Stimulated activated CD8-positive, alpha-beta memory T cell treated with anti-CD3 and anti-CD28 coated beads, Interleukin-7, amount 100 ng/mL, for 24 hours (primary cell): ENCODE data around the gene NALCN.

Experiments
- DNase-seq: peaks from one replicate; pipeline ENCODE4 v3.0.0-alpha.2; 2020; ENCODE audit warnings: low read depth

The NALCN gene

GRCh38 chr13:101123028-101123427, 293.3 kb downstream of the NALCN start:
- no peak for DNase-seq

- DNase-seq = no peak
Measured at GRCh38 chr13:101121608-101122007, 294.7 kb downstream of the NALCN start.

DNA sequence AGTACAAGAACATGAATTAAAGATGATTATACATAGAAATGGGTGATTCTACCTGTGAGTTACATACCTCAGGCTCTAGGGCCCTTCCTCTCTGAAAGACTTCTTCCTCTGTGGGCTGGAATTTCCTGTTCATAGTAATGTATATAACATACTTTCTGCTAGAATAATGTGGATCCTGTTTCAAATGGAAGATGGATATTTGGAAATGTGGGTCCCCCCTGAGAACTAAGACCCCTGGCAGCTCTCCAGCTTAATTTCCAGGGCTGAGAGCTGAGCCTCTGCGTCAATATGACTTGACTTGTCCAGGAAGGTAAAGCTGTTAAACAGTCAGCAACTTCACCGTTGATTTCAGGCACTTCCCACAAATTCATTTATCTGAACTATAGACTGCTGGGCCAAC, 296.3 kb downstream of the NALCN start:
- no peak for DNase-seq

- DNase-seq = no peak
Measured at GRCh38 chr13:101116826-101117225, 299.5 kb downstream of the NALCN start.

- no peak for DNase-seq
Measured at GRCh38 chr13:101116341-101116740, 300.0 kb downstream of the NALCN start.

DNA sequence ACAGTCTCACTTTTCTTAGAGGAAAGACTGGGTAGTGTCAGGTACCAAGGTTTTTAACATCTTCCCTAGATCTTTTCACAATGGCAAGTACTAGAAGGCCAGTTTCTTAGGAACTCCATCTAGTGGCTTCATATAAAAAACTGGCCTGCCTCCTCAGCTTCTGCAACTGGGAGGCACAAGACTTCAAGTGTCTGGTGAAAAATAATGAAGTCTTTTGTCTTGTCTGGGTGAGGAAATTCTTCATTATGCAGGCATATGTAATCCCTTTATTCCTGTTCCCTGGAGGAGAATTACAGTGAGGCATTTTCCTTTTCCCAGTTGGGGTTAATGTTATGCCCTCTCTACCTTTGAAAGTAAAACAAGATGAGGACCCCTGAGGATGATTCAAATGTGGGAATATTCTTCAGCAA, 300.5 kb downstream of the NALCN start:
- no peak for DNase-seq

DNA sequence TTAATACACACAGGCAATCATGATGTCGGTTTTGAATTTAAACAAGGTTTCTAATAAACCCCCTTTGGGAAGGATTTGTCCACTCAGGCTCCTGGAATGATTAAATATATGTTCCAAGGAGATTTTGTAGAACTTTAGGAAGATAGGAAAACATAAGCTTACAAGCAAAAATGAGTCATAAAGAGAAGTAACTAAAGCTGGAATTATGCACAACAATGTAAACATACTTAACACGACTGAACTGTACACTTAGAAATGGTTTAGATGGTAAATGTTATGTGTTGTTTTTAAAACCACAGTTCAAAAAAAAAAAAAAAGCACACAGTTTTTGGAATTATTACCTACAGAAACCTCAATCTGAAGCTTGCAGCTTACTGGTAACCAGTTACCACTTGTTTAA, 304.4 kb downstream of the NALCN start:
- DNase-seq = no peak

DNA sequence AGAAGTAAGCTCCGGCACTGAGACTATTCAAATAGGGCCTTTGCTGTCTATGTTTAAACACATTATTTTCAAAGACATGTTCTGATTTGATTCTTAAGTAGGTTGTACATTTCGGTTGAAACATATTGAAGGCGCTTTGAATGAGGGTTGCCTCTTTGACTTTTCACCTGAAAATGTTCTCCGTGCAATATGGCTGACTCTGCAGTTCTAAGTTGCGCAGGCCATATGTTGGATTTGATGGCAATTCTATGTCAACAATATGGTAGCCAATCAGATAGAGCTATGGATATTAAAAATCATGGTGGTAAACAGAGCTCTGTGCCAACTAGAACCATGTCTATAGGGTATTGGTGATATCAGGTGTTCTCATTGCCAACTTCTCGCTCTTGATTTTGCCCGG, 307.3 kb downstream of the NALCN start:
- no peak for DNase-seq

DNA sequence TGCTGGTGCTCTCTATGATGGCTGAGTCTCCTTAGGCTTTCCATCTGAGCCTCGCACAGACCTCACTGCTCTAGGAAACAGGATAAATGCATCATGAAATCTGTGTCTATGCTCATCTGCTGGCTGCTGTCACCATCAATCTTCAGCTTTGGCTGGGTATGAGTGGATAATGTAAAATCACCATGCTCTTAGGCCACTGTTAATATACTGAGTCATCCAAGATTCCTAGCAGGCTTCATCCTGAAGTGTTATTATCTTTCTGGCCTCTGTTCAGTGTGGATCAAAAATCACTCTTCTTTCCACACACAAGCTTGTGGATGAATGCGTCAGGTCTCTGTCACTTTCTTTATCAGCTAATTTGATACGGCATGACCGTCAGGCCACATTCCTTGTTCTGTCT, 317.4 kb downstream of the NALCN start:
- no peak for DNase-seq

DNA sequence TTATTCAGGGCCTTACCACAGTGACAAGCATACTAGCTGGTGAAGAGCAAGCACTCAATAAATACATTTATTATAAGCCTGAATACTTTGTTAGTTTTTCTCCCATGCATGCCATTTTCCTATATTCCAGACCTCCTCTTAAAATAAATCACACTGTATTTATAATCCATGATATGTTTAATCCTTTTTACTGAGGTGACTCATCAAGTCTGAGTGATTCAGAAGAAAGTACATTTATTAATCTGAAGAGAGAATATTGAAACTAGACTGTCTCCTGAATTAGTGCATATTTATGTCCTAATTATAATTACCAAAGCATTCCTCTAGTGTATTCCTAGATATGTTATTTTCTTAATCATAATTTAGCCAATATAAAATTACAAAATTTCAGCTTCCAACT, 323.3 kb downstream of the NALCN start:
- DNase-seq = no peak

- no peak for DNase-seq
Measured at GRCh38 chr13:101090287-101090686, 326.0 kb downstream of the NALCN start.

GRCh38 chr13:101085551-101085950, 330.8 kb downstream of the NALCN start:
- no peak for DNase-seq

GRCh38 chr13:101082441-101082840, 333.9 kb downstream of the NALCN start:
- no peak for DNase-seq

DNA sequence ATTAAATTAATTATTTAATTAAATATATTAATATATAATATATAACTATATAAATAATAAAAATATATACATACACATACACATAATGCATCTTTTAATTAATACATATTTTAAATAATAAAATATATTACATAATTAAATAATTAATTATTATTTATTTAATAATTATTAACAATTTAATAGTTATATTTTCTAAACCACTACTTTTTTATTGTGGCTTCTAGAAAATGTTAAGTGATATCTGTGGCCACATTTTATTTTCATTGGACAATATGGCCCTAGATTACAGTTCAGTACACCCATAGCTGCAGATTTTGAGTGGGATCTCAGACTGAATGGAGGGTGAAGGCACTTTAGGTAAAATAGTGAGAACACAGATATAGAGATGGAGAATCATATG, 335.7 kb downstream of the NALCN start:
- no peak for DNase-seq

DNA sequence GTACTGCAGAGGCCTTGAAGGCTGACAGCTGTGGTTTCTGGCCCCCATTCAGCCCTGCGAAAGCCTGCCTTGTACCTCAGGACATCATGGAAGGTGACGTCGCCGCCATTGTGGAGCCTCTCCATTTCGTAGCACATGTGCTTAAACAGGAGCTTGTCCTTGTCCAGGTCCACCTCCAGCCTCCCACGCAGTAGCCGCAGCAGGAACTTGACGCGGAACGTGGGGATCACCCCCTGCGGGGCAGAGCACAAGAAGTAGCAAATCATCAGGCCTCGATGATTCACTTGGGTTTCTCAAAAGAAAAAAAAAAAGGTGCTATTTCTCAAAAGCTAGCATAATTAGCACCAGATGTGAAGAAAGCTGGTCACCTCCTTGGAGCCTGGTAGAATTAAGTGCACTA, 351.0 kb downstream of the NALCN start:
- DNase-seq = no peak

- DNase-seq = no peak
Measured at GRCh38 chr13:101059793-101060192, 356.5 kb downstream of the NALCN start.

DNA sequence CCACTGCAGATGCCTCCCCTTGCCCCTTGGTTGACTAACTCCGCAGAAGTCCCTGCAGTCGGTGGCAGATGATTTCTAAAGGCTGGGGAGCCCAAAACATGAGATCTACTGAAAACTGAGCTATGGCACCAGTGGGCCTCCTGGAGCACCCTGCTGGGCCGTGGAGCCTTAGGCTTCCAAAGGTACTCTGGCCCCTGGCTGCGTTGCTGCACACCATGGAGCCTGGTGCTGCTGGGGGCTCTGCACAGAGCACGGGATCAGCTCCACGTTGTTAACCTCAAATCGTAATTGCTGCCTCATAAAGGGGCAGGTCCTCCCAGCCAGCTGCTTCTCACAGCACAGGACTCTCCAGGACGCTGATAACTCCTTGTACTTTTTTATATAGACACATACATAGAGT, 357.5 kb downstream of the NALCN start:
- no peak for DNase-seq

- no peak for DNase-seq
Measured at GRCh38 chr13:101053301-101054093, 362.8 kb downstream of the NALCN start.

DNA sequence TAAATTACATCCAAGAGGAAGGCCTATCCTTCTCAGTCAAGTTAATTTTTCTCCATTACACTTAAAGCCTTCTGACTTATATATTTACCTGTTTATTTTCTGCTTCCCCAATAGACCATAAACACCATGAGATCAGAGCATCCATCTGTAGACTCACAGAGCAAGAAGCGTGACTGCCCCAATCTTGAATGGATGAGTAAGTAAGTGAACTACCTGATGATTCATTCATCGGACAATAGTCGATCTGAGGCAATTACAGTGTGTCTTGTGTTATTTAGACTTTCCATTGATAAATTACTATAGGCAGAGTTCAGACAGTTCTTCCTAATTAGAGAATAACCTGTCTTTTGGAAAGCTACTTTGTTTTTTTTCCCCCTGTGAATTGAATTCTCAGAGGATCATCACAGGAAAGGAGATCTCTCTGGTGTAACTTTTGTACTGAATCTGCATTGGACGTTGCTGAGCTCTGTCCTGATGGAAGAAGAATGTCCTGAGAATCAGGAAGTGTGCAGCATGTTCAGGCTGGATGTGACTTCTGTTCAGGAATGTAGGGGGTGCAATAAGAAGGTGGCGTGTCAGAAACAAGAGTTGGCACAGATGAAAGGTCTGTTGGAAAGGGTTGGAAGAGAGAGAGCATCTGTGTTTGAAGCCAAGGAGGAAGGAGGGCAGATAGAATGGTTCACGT, 367.0 kb downstream of the NALCN start:
- DNase-seq = no peak

DNA sequence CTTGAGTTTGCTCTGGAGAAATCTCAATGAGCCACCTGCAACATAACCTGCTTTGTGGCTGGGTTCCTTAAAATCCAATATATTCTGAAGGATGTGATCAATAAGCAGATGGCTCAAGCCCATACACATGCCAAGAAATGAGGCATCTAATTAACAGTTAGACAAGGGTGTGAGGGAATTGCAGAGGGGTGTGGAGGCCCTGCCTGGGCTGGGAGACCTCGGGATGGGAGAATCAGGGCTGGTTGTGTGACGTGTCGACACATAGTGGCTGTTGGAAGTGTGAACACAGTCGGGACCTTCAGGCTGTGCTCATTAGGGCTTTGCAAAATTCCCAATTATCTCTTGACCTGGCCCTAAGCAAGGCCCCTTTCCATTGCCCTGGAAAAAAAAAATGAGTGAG, 379.8 kb downstream of the NALCN start:
- DNase-seq = no peak

DNA sequence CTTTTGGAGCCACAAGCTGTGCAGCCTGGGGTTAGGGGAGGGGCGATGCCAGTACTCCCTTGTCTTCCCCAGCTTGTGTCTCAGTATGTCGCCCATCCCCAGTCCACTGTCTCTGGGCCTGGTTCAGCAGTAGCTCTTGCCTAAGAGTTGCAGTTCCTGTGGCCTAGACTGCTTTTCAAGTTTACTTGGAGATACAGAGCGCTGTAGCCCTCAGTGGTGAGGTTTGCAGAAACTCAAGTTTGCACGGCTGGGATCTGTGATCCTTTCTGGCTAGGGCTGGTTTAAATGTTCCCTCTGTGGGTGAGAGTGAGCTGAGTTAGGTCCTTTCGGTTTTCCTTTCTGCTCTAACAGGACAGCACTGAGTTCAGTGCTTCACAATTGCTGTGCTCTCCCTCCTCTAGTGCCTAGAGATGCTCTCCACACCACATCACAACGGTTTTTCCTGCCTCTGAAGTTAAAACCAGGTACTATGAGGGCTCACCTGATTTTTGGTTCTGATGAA, 381.1 kb downstream of the NALCN start:
- no peak for DNase-seq

DNA sequence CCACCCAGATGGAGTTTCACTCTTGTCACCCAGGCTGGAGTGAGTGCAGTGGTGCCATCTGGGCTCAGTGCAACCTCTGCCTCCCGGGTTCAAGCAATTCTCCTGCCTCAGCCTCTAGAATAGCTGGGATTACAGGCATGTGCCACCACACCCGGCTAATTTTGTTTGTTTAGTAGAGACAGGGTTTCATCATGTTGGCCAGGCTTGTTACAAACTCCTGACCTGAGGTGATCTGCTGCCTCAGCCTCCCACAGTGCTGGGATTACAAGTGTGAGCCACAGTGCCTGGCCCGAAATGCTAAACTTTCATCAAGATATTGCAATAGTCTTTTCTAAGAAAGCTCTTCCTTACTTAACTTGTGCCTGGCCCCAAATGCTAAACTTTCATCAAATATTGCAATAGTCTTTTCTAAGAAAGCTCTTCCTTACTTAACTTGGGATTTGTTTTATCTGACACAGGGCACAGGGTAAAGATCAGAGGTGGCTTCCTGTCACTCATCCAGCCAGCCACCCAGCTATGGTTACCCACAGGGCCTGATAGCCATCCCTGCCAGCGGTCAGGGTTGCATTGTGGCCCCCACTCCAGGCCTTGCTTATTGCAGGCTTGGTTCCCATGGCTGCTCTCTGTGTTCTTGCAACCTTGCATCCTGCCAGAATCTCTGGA, 389.4 kb downstream of the NALCN start:
- no peak for DNase-seq

- no peak for DNase-seq
Measured at GRCh38 chr13:101026328-101026727, 390.0 kb downstream of the NALCN start.
